Type B pancreatic cell (in vitro differentiated cells): ENCODE measurements around the gene DST. TPM values are rescaled to one million over a fixed set of nuclear protein-coding genes. Genes with fewer than 3 reads are reported as not detected.

Source experiments
- DNase-seq: peaks from one replicate; pipeline ENCODE4 v3.0.0; 2021; ENCODE audit warnings: mixed read lengths; ENCODE audit not compliant: unreplicated experiment; ENCODE audit errors: extremely low spot score
- H3K27ac Mint-ChIP-seq: 2 replicates; pipeline ENCODE4 v1.8.0; 2021; ENCODE audit warnings: mild to moderate bottlenecking, mixed read lengths
- H3K27me3 Mint-ChIP-seq: 2 replicates; pipeline ENCODE4 v1.8.0; 2021; ENCODE audit warnings: mixed read lengths
- H3K36me3 Mint-ChIP-seq: 2 replicates; pipeline ENCODE4 v1.8.0; 2021; ENCODE audit warnings: mixed read lengths
- H3K4me1 Mint-ChIP-seq: one replicate; pipeline ENCODE4 v1.8.0; 2021; ENCODE audit warnings: mixed read lengths; ENCODE audit not compliant: unreplicated experiment
- H3K4me3 Mint-ChIP-seq: 2 replicates; pipeline ENCODE4 v1.8.0; 2021; ENCODE audit warnings: mild to moderate bottlenecking, mixed read lengths
- H3K9me3 Mint-ChIP-seq: 2 replicates; pipeline ENCODE4 v1.8.0; 2021; ENCODE audit warnings: mixed read lengths
- CTCF ChIP-seq: fragments of 200-600 bp; sonication (generic); conservative IDR thresholded peaks from 2 replicates; pipeline ENCODE4 v1.5.0; 2021; ENCODE audit warnings: antibody characterized with exemption, mild to moderate bottlenecking
- total RNA-seq: library from RNA; stranded (reverse); gene quantifications from 2 replicates; pipeline ENCODE4 v1.2.1, GENCODE V29; 2021; ENCODE audit warnings: low replicate concordance

Gene DST
- total RNA-seq, 1 donor from 2014 or later, result 116 TPM

GRCh38 chr6:56581296-56581925, 61.3 kb downstream of the DST start:
- Mint-ChIP-seq H3K36me3 (peaks cover 4% of the 10 kb centered on the region), H3K27ac (no peak overlapping the region), H3K4me3 (no peak overlapping the region), H3K27me3 (no peaks in the 10 kb centered on the region), H3K9me3 (no peaks in the 10 kb centered on the region), H3K4me1 (no peaks in the 10 kb centered on the region)
- DNase-seq, result no peak
- no peak for TF ChIP-seq CTCF

- DNase-seq, result no peak
- no peak overlapping the region for H3K4me3 Mint-ChIP-seq
- no peak for TF ChIP-seq CTCF
- peaks cover 4% of the 10 kb centered on the region for H3K36me3 Mint-ChIP-seq
- no peaks in the 10 kb centered on the region for H3K27me3 Mint-ChIP-seq
- no peaks in the 10 kb centered on the region for H3K9me3 Mint-ChIP-seq
- H3K4me1 Mint-ChIP-seq, result no peaks in the 10 kb centered on the region
- H3K27ac Mint-ChIP-seq, result no peak overlapping the region
These were observed 62.4 kb downstream of the DST start for GRCh38 chr6:56580271-56580670.

- DNase-seq, result no peak
- no peaks in the 10 kb centered on the region for H3K4me1 Mint-ChIP-seq
- H3K4me3 Mint-ChIP-seq, result no peak overlapping the region
- no peak for TF ChIP-seq CTCF
- H3K9me3 Mint-ChIP-seq, result no peaks in the 10 kb centered on the region
- no peaks in the 10 kb centered on the region for H3K27me3 Mint-ChIP-seq
- no peak overlapping the region for H3K27ac Mint-ChIP-seq
- peaks cover 4% of the 10 kb centered on the region for H3K36me3 Mint-ChIP-seq
These were observed 63.4 kb downstream of the DST start for GRCh38 chr6:56579155-56579851.

GRCh38 chr6:56575736-56576135, 67.0 kb downstream of the DST start:
- H3K27me3 Mint-ChIP-seq, result no peaks in the 10 kb centered on the region
- TF ChIP-seq CTCF, result no peak
- no peaks in the 10 kb centered on the region for H3K9me3 Mint-ChIP-seq
- H3K4me3 Mint-ChIP-seq, result no peak overlapping the region
- H3K4me1 Mint-ChIP-seq, result peaks cover 3% of the 10 kb centered on the region
- H3K27ac Mint-ChIP-seq, result no peak overlapping the region
- H3K36me3 Mint-ChIP-seq, result peaks cover 4% of the 10 kb centered on the region
- DNase-seq, result no peak

- no peaks in the 10 kb centered on the region for H3K27me3 Mint-ChIP-seq
- H3K4me1 Mint-ChIP-seq, result peaks cover 3% of the 10 kb centered on the region
- peaks cover 7% of the 10 kb centered on the region for H3K36me3 Mint-ChIP-seq
These were observed 68.4 kb downstream of the DST start for GRCh38 chr6:56574292-56574691.

More at GRCh38 chr6:56574292-56574691, 68.4 kb downstream of the DST start:
- Mint-ChIP-seq H3K27ac (no peak overlapping the region), H3K9me3 (no peaks in the 10 kb centered on the region), H3K4me3 (no peak overlapping the region)
- TF ChIP-seq CTCF, result no peak
- DNase-seq, result no peak
